ENCODE data around the gene SLC4A1AP.

DNA sequence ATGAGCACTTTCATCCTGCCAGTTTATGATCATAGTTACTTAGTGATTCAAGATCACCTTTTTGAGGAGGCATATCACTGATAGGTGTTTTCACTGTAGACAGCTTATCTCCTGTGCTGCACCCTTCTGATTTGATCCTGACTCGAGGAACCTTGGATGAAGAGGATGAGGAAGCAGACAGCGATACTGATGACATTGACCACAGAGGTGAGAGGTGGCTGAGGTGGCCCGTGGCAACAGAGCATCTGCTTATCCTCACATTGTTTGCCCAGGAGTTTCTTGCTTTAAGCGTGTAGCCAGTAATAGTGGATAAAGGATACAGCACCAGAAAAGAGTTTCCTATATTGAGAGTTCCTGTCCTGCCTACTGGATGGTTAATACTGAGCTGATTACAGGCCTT lies 16.0 kb upstream of the SLC4A1AP start:
- TF ChIP-seq HCFC1 (IDR thresholded peaks at IDR 0.05; ENCODE audit: low read length): no peak
- TF ChIP-seq, protein P1, sequence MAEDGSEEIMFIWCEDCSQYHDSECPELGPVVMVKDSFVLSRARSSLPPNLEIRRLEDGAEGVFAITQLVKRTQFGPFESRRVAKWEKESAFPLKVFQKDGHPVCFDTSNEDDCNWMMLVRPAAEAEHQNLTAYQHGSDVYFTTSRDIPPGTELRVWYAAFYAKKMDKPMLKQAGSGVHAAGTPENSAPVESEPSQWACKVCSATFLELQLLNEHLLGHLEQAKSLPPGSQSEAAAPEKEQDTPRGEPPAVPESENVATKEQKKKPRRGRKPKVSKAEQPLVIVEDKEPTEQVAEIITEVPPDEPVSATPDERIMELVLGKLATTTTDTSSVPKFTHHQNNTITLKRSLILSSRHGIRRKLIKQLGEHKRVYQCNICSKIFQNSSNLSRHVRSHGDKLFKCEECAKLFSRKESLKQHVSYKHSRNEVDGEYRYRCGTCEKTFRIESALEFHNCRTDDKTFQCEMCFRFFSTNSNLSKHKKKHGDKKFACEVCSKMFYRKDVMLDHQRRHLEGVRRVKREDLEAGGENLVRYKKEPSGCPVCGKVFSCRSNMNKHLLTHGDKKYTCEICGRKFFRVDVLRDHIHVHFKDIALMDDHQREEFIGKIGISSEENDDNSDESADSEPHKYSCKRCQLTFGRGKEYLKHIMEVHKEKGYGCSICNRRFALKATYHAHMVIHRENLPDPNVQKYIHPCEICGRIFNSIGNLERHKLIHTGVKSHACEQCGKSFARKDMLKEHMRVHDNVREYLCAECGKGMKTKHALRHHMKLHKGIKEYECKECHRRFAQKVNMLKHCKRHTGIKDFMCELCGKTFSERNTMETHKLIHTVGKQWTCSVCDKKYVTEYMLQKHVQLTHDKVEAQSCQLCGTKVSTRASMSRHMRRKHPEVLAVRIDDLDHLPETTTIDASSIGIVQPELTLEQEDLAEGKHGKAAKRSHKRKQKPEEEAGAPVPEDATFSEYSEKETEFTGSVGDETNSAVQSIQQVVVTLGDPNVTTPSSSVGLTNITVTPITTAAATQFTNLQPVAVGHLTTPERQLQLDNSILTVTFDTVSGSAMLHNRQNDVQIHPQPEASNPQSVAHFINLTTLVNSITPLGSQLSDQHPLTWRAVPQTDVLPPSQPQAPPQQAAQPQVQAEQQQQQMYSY (CRISPR knock-in tag; IDR thresholded peaks at IDR 0.05): no peak
- no peak for TF ChIP-seq POU2F2 (IDR thresholded peaks at IDR 0.05; ENCODE audit: borderline replicate concordance, low read depth, low read length)
- no peak for TF ChIP-seq YY1 (IDR thresholded peaks at IDR 0.05; ENCODE audit: low read depth, low read length)
- TF ChIP-seq SMC3 (IDR thresholded peaks at IDR 0.05; ENCODE audit: borderline replicate concordance, low read length): no peak
- TF ChIP-seq EP300 (IDR thresholded peaks at IDR 0.05; ENCODE audit: borderline replicate concordance in 1 of 2, control insufficient read depth in 1 of 2, low read depth in 2 of 2, low read length in 2 of 2): no peak
- TF ChIP-seq RBBP5 (conservative IDR thresholded peaks at IDR 0.05): no peak
- TF ChIP-seq HDAC6 (IDR thresholded peaks at IDR 0.05; ENCODE audit: unreplicated experiment): no peak
